Sciatic nerve (tissue), 2 donors: Measurements from ENCODE around the gene NIT1. TPM values are rescaled to one million over a fixed set of nuclear protein-coding genes. Genes with fewer than 3 reads are reported as not detected.
"Not testable (repeated sequence)": the region's sequence is repeated elsewhere in the genome, so short reads cannot be mapped to it uniquely, and the experiment has no call there.

Experiments used
- ATAC-seq: fragments of 200-7000 bp; cut with Tn5 transposase; one replicate; pipeline ENCODE4 v1.9.1; 2020; ENCODE audit warnings: mild to moderate bottlenecking, moderate library complexity
- DNase-seq: peaks from one replicate; pipeline ENCODE4 v3.0.0-alpha.2; 2020; ENCODE audit warnings: low spot score
- intact Hi-C: fragments of 100-400 bp; cut with DNase I; formaldehyde crosslinking; loops from one replicate; pipeline ENCODE4 v1.14.2; 2022
- total RNA-seq: library from RNA; stranded (reverse); fragmentation: NEBNext Ultra II Directional; extraction: Animal tissue kit (Norgen Biotek cat#: 25700); gene quantifications from one replicate; pipeline ENCODE4 v1.2.1, GENCODE V29; 2021
- donor health status: DM: no; HTN: no; CAD: no.
- donor health status: DM: no; HTN: no; CAD: no.

Gene NIT1
- total RNA-seq, 1 donor from 2014 or later = 38.0 TPM

GRCh38 chr1:161099090-161099802, 18.7 kb upstream of the NIT1 start:
- ATAC-seq (no peak), DNase-seq (peak; percentile 53)
- intact Hi-C loops = loop anchor here (10.0 kb wide), 1 partner anchor 104 kb away; no protein-coding TSS in a partner anchor

- peak; percentile 45 for DNase-seq
- intact Hi-C loops = no loop called here
- ATAC-seq = no peak
These were observed 17.3 kb upstream of the NIT1 start for GRCh38 chr1:161100556-161100955.

DNA sequence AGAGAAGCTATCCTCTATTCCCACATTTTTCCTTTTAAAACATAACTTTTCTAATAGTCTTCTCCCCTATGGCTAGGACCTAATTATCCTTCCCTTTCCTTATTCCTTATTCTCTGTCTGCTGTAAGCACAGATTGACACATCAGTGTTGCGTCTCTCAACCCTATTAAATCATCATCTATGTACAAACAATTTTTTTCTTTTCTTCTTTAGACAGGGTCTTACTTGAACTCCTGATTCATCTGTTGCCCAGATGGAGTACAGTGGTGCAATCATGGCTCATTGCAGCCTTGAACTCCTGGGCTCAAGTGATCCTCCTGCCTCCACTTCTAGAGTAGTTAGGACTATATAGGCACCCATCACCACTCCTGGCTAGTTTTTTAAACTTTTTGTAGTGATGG, 11.5 kb upstream of the NIT1 start:
- intact Hi-C loops = no loop called here
- ATAC-seq (no peak), DNase-seq (no peak)

DNA sequence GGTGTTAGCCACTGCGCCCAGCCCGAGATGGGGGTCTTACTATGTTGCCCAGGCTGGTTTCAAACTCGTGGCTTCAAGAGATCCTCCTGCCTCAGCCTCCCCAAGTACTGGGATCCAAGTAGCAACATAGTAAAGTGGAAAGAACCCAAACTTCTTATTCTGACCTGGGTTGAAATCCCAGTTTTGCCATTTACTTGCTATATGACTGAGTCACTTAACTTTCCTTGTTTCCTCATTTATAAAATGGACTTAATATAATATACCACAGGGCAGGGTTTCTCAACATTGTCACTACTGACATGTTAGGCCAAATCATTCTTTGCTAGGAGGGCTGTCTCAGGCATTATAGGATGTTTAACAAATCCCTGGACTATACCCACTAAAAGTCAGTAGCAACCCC, 6.8 kb upstream of the NIT1 start:
- ATAC-seq = no peak
- intact Hi-C loops = no loop called here
- no peak for DNase-seq

GRCh38 chr1:161111527-161111926, 6.4 kb upstream of the NIT1 start:
- intact Hi-C loops = no loop called here
- DNase-seq (no peak), ATAC-seq (no peak)

DNA sequence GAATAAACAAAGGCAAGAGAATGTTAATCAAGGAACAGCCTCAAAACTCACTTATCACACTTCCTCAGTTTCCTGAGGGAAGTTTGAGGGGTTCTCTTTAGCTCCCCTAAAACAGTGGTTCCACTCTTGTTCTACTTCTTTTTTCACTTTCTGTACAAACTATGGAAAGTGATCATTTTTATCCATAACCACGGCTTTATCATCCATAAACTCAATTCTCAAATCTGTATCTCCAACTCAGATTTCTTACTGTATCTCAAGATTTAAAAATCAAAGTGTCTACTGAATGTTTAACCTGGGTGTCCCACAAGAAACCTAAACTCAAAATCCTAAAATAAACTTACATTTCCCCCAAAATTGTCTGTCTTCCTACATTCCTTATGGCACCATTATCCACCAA, 4.0 kb upstream of the NIT1 start:
- intact Hi-C loops = no loop called here
- ATAC-seq = no peak
- no peak for DNase-seq

DNA sequence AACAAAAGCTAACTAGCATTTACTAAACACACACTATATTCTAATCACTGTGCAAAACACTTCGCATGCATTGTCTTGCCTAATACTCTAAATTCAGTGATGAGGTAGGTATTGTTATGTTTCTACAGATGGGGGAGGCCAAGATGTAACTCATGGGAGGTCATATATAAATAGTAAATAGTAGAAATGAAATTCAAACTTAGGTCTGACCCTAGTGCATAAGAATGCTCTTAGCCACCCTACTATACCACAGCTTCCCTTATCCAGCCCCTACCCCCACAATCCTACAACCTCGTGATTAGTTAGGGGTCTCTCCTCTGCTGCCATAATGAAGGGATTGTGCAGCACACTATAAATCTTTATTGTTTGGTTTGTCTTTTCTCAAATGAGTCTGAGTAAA, 3.3 kb upstream of the NIT1 start:
- DNase-seq = no peak
- intact Hi-C loops = no loop called here
- ATAC-seq = no peak

- no peak for DNase-seq
- no peak for ATAC-seq
- intact Hi-C loops = no loop called here
These were observed 2.7 kb upstream of the NIT1 start for GRCh38 chr1:161115132-161115711.

DNA sequence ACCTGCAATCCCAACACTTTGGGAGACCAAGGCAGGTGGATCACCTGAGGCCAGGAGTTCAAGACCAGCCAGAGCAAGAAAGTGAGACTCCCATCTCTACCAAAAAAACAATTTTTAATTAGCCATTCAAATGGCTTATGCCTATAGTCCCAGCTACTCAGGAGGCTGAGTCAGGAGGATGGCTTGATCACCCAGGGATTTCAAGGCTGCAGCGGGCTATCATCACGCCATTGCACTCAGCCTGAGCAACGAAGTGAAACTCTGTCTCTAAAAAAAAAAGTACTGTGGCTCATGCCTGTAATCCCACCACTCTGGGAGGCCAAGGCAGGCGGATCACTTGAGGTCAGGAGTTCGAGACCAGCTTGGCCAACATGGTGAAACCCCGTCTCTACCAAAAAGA, 1.9 kb upstream of the NIT1 start:
- DNase-seq, ATAC-seq, intact Hi-C loops: not testable (repeated sequence)

DNA sequence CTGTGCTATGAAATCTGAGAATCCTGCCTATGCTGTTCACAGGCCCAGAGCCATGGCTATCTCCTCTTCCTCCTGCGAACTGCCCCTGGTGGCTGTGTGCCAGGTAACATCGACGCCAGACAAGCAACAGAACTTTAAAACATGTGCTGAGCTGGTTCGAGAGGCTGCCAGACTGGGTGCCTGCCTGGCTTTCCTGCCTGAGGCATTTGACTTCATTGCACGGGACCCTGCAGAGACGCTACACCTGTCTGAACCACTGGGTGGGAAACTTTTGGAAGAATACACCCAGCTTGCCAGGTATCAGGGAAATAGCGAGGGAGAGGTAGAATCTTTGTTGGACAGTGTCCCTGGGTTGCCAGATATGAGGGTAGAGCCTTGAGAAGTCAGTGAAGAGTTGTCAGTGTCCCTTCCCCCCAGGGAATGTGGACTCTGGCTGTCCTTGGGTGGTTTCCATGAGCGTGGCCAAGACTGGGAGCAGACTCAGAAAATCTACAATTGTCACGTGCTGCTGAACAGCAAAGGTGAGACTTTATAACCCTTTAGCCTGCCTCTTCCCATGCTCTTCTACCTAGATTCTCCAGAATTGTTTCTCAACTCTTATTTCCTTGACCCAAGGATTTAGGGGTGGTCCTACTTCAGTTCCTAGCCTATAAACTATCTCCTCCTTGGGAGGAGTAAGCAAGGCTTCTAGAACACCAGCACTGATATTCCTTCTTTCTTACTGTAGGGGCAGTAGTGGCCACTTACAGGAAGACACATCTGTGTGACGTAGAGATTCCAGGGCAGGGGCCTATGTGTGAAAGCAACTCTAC, 1.4 kb downstream of the NIT1 start:
- intact Hi-C loops = no loop called here

GRCh38 chr1:161121042-161121650, 3.2 kb downstream of the NIT1 start:
- DNase-seq = no peak
- no peak for ATAC-seq
- intact Hi-C loops = no loop called here

More for the DNA sequence above, 1.4 kb downstream of the NIT1 start:
- DNase-seq = no peak
- ATAC-seq = peak; percentile 19

DNA sequence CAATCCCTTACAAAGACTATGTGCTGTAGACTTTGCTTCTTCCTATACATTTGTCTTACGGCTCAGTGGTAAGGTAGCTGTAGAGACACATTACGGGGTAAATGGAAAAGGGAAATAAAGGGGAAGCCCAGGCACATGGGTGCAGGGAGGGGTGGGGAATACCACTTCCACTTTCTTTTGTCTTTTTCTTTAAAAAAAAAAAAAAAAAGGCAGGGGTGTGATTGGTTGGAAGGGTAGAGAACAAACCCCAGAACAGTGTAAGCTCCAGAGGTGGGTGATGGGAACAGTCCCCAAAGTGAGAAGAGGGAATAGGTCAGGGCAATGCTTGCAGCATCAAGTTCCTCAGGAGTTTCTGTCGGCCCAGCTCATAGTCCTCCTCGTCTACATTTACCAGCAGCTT, 3.9 kb downstream of the NIT1 start:
- ATAC-seq (no peak), DNase-seq (no peak)
- intact Hi-C loops = no loop called here

GRCh38 chr1:161122967-161123366, 5.1 kb downstream of the NIT1 start:
- intact Hi-C loops = no loop called here
- DNase-seq = no peak
- ATAC-seq = no peak

- intact Hi-C loops = no loop called here
- no peak for ATAC-seq
- DNase-seq = no peak
These were observed 9.7 kb downstream of the NIT1 start for GRCh38 chr1:161127649-161128048.

- intact Hi-C loops = no loop called here
- ATAC-seq (no peak), DNase-seq (no peak)
These were observed 10.9 kb downstream of the NIT1 start for GRCh38 chr1:161128591-161129420.

DNA sequence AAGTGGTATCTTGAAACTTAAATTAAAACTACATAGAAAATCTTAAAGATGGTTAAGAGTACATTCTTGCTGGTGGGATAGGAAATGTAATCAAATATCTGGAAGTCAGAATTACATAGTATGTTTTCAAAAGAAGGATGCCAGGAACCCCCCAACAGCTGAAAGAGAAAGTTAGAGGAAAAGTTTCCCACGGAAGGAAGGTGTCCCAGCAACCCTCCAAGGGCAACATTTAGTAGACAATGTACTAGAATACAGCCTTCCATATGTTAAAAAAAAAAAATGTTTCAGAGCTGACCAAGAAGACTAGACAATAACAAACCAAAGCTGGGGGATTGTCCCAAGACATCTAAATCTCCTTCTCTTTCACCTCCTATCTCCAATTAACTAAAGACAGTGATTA, 12.4 kb downstream of the NIT1 start:
- DNase-seq (no peak), ATAC-seq (no peak)
- intact Hi-C loops = no loop called here

GRCh38 chr1:161131523-161132409, 13.9 kb downstream of the NIT1 start:
- intact Hi-C loops = no loop called here
- DNase-seq = no peak
- peak; percentile 49 for ATAC-seq
